Brain microvascular endothelial cell (primary cell): ENCODE data around the gene CCT6B.

Experiments used
- DNase-seq: peaks from one replicate; pipeline ENCODE4 v3.0.0-alpha.2; 2020
- H3K27ac ChIP-seq: fragments of 250-450 bp; sonication (Bioruptor Pico); 2 replicates; pipeline ENCODE4 v1.5.1; 2020; ENCODE audit warnings: mild to moderate bottlenecking, moderate library complexity
- H3K27me3 ChIP-seq: fragments of 250-450 bp; sonication (Bioruptor Pico); replicated peaks from 2 replicates; pipeline ENCODE4 v1.5.1; 2020; ENCODE audit warnings: mild to moderate bottlenecking
- H3K36me3 ChIP-seq: fragments of 250-450 bp; sonication (Bioruptor Pico); replicated peaks from 2 replicates; pipeline ENCODE4 v1.5.1; 2020; ENCODE audit warnings: mild to moderate bottlenecking
- H3K4me3 ChIP-seq: 2 replicates; pipeline ENCODE4 v1.5.1; 2011; ENCODE audit warnings: low read depth, mild to moderate bottlenecking, control low read depth, low read length, moderate library complexity
- CTCF ChIP-seq: IDR thresholded peaks from 2 replicates; pipeline ENCODE4 v1.5.1; 2011; ENCODE audit warnings: low read depth, mild to moderate bottlenecking, moderate library complexity, low read length, control low read depth, inconsistent platforms; ENCODE audit errors: missing control alignments
- in situ Hi-C: cut with HindIII; loops from 2 replicates; pipeline ENCODE4 v1.10.0; 2017; ENCODE audit warnings: low sequenced_read_pairs, low pct_ligation_motif_present

Gene CCT6B

GRCh38 chr17:34879146-34879545 is 82.1 kb downstream of the CCT6B start:
- DNase-seq: no peak
- no peak for TF ChIP-seq CTCF
- Histone ChIP-seq H3K36me3 (no peaks in the 10 kb centered on the region), H3K4me3 (no peak overlapping the region), H3K27me3 (no peaks in the 10 kb centered on the region), H3K27ac (no peak overlapping the region)
- in situ Hi-C loops: no loop called here
